ENCODE data around the gene PTPRU.
"Not testable (repeated sequence)": the region's sequence is repeated elsewhere in the genome, so short reads cannot be mapped to it uniquely, and the experiment has no call there.

Gene PTPRU

DNA sequence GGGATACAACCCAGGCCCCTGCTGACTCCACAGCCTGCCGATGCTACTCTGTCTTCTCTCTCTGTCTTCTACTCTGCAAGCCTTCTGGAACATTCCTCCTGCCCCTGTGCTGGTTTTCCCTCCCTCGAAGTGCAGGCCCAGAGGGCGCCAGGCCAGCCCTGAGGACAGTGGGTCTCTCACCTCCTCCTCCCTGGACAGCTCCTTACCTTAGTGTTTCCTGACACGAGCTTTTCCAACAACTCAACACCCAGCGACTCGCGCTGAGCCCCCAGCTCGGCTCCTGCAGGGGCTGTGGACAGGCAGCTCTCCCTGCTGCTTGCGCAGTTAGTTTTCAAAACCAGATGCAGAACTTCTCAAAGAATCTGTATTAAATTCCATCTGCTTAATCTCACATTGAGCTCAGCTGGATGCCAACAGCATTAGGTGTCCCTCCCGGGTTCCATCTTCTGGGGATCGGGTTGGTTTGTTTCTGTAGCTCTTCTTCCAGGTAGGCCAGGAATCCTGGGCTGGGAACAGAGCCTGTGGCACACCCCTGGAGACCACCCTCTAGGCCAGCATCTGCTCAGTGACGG lies 54.2 kb downstream of the PTPRU start:
- H3K27ac ChIP-seq: no peak overlapping the region
- no peaks in the 10 kb centered on the region for H3K27me3 ChIP-seq (ENCODE audit: insufficient read depth, low read depth, severe bottlenecking)
- H3K4me3 ChIP-seq (ENCODE audit: low read depth, low read length): no peak overlapping the region
- TF ChIP-seq, protein P1, sequence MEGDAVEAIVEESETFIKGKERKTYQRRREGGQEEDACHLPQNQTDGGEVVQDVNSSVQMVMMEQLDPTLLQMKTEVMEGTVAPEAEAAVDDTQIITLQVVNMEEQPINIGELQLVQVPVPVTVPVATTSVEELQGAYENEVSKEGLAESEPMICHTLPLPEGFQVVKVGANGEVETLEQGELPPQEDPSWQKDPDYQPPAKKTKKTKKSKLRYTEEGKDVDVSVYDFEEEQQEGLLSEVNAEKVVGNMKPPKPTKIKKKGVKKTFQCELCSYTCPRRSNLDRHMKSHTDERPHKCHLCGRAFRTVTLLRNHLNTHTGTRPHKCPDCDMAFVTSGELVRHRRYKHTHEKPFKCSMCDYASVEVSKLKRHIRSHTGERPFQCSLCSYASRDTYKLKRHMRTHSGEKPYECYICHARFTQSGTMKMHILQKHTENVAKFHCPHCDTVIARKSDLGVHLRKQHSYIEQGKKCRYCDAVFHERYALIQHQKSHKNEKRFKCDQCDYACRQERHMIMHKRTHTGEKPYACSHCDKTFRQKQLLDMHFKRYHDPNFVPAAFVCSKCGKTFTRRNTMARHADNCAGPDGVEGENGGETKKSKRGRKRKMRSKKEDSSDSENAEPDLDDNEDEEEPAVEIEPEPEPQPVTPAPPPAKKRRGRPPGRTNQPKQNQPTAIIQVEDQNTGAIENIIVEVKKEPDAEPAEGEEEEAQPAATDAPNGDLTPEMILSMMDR (IDR thresholded peaks at IDR 0.05; ENCODE audit: low read depth, low read length): no peak
- peaks cover 7% of the 10 kb centered on the region for H3K36me3 ChIP-seq
- no peak for DNase-seq
- H3K9me3 ChIP-seq (ENCODE audit: severe bottlenecking): no peaks in the 10 kb centered on the region

DNA sequence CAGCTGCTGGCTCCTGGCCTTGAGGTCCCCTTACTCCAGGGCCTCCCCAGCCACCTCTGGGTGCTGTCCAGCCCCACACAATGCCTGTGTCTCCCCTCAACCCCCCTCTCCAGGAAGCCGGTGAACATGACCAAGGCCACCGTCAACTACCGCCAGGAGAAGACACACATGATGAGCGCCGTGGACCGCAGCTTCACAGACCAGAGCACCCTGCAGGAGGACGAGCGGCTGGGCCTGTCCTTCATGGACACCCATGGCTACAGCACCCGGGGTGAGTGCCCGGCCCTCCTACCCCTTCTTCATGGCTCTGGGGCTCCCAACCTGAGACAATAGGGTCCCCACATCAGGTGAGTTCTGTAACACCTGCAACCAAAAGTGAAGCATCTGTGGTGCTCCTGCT lies 55.4 kb downstream of the PTPRU start:
- Histone ChIP-seq H3K27me3 (ENCODE audit: insufficient read depth, low read depth, severe bottlenecking) (no peaks in the 10 kb centered on the region), H3K27ac (no peak overlapping the region), H3K4me3 (ENCODE audit: low read depth, low read length) (no peak overlapping the region), H3K9me3 (ENCODE audit: severe bottlenecking) (no peaks in the 10 kb centered on the region), H3K36me3 (peaks cover 7% of the 10 kb centered on the region)
- DNase-seq: no peak
- TF ChIP-seq, protein P1 (IDR thresholded peaks at IDR 0.05; ENCODE audit: low read depth, low read length): no peak

DNA sequence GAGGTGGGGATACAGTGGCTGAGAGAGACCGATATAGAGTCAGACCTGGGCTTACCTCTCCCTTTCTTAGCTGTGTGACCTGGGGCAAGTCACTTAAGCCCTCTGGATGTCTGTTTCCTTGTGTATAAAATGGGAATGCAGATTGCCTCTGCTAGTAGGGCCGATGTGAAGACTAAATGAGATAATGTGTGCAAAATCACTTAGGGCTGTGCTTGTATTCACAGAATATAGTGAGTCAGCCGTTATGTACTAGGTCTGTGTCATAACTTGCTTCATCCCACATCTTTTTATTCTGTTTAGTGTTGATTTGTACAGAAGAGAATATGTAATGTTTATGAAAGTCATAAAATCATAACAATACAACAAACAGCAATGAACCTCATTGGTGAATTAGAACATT lies 56.0 kb downstream of the PTPRU start:
- H3K4me3 ChIP-seq (ENCODE audit: low read depth, low read length): no peak overlapping the region
- TF ChIP-seq, protein P1 (IDR thresholded peaks at IDR 0.05; ENCODE audit: low read depth, low read length): no peak

GRCh38 chr1:29297450-29297849 lies 61.1 kb downstream of the PTPRU start:
- DNase-seq: no peak

More for the DNA sequence above, 56.0 kb downstream of the PTPRU start:
- H3K27me3 ChIP-seq (ENCODE audit: insufficient read depth, low read depth, severe bottlenecking): no peaks in the 10 kb centered on the region
- no peak for DNase-seq
- peaks cover 7% of the 10 kb centered on the region for H3K36me3 ChIP-seq
- no peak overlapping the region for H3K27ac ChIP-seq
- no peaks in the 10 kb centered on the region for H3K9me3 ChIP-seq (ENCODE audit: severe bottlenecking)

DNA sequence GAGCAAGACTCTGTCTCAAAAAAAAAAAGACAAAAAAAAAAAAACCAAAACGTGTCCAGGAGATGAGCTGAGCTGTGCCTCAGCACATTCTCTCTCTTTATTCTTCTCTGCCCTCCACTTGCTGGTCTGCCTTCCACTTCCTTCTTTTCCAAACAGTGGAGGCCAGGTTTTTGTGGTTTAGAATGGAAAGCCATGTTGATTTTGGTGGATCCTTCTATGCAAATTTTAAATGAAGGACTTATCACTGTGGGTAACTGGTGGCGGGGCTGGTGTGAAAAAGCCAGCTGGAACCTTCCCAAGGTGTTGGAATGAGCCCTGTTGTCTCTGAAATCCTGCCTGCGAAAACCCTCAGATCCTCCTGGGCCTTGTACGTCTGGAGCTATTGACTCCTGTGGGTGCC lies 61.9 kb downstream of the PTPRU start:
- no peak overlapping the region for H3K4me3 ChIP-seq (ENCODE audit: low read depth, low read length)
- peaks cover 9% of the 10 kb centered on the region for H3K36me3 ChIP-seq
- no peaks in the 10 kb centered on the region for H3K9me3 ChIP-seq (ENCODE audit: severe bottlenecking)
- no peak overlapping the region for H3K27ac ChIP-seq
- no peak for DNase-seq
- TF ChIP-seq, protein P1 (IDR thresholded peaks at IDR 0.05; ENCODE audit: low read depth, low read length): no peak
- no peaks in the 10 kb centered on the region for H3K27me3 ChIP-seq (ENCODE audit: insufficient read depth, low read depth, severe bottlenecking)

More at GRCh38 chr1:29297450-29297849, 61.1 kb downstream of the PTPRU start:
- TF ChIP-seq, protein P1 (IDR thresholded peaks at IDR 0.05; ENCODE audit: low read depth, low read length): no peak
- no peak overlapping the region for H3K27ac ChIP-seq
- H3K4me3 ChIP-seq (ENCODE audit: low read depth, low read length): no peak overlapping the region
- no peaks in the 10 kb centered on the region for H3K27me3 ChIP-seq (ENCODE audit: insufficient read depth, low read depth, severe bottlenecking)
- no peaks in the 10 kb centered on the region for H3K9me3 ChIP-seq (ENCODE audit: severe bottlenecking)
- H3K36me3 ChIP-seq: peaks cover 10% of the 10 kb centered on the region

GRCh38 chr1:29299446-29299845 lies 63.1 kb downstream of the PTPRU start:
- Histone ChIP-seq H3K36me3 (peaks cover 15% of the 10 kb centered on the region), H3K27me3 (ENCODE audit: insufficient read depth, low read depth, severe bottlenecking) (no peaks in the 10 kb centered on the region), H3K27ac (no peak overlapping the region), H3K9me3 (ENCODE audit: severe bottlenecking) (no peaks in the 10 kb centered on the region), H3K4me3 (ENCODE audit: low read depth, low read length) (no peak overlapping the region)
- DNase-seq: no peak
- TF ChIP-seq, protein P1 (IDR thresholded peaks at IDR 0.05; ENCODE audit: low read depth, low read length): no peak

- not testable (repeated sequence) for H3K4me3 ChIP-seq (ENCODE audit: low read depth, low read length); H3K9me3 ChIP-seq (ENCODE audit: severe bottlenecking); DNase-seq; H3K27ac ChIP-seq; H3K27me3 ChIP-seq (ENCODE audit: insufficient read depth, low read depth, severe bottlenecking)
- peaks cover 25% of the 10 kb centered on the region for H3K36me3 ChIP-seq
These were observed 65.4 kb downstream of the PTPRU start for GRCh38 chr1:29301732-29302131.
